Colonic mucosa (tissue), 4 donors: ENCODE data around the gene HBEGF. TPM values are rescaled to one million over a fixed set of nuclear protein-coding genes. Genes with fewer than 3 reads are reported as not detected.
A peak's percentile ranks its signal among the peaks of the same experiment; 100 is the strongest.

Source experiments
- DNase-seq: peaks from one replicate; pipeline ENCODE4 v3.0.0-alpha.2; 2020
- H3K27ac ChIP-seq: fragments of 200-600 bp; one replicate; pipeline ENCODE4 v1.8.0; 2021
- H3K27me3 ChIP-seq: fragments of 200-600 bp; one replicate; pipeline ENCODE4 v1.8.0; 2021
- H3K36me3 ChIP-seq: fragments of 200-600 bp; one replicate; pipeline ENCODE4 v1.8.0; 2021
- H3K4me1 ChIP-seq: fragments of 200-600 bp; one replicate; pipeline ENCODE4 v1.8.0; 2021; ENCODE audit warnings: mild to moderate bottlenecking
- H3K4me3 ChIP-seq: fragments of 200-600 bp; one replicate; pipeline ENCODE4 v1.8.0; 2021
- H3K9ac ChIP-seq, 2 donors: one replicate each; pipeline ENCODE4 v1.7.0; 2013; ENCODE audit warnings: control low read depth in 2 of 2, low read depth in 2 of 2, low read length in 2 of 2
- H3K9me3 ChIP-seq: fragments of 200-600 bp; one replicate; pipeline ENCODE4 v1.8.0; 2021
- CTCF ChIP-seq: fragments of 200-600 bp; IDR thresholded peaks from one replicate; pipeline ENCODE4 v1.8.0; 2022; ENCODE audit warnings: antibody characterized with exemption, mild to moderate bottlenecking
- intact Hi-C: fragments of 100-400 bp; cut with DNase I; formaldehyde crosslinking; loops from one replicate; pipeline ENCODE4 v1.14.1; 2022
- total RNA-seq, 2 donors: library from RNA; stranded (reverse); fragmentation: NEBNext Ultra II Directional in 1 of 2; extraction: Animal tissue kit (Norgen Biotek cat#: 25700) in 1 of 2; gene quantifications; one replicate each; pipeline ENCODE4 v1.2.1, GENCODE V29; 2021
- donor health status: healthy.
- donor health status: DM: no; HTN: no; CAD: no.
- donor health status: DM: no; HTN: no; CAD: no.

The HBEGF gene
- total RNA-seq, 2 donors from 2014 or later: 4.3 to 14.6 TPM

GRCh38 chr5:140355546-140355945 lies 9.1 kb upstream of the HBEGF start:
- Histone ChIP-seq H3K4me1 (no peaks in the 10 kb centered on the region), H3K4me3 (no peak overlapping the region), H3K9me3 (no peaks in the 10 kb centered on the region), H3K27me3 (no peaks in the 10 kb centered on the region), H3K27ac (no peak overlapping the region), H3K36me3 (no peaks in the 10 kb centered on the region), H3K9ac (no peak overlapping the region)
- no peak for DNase-seq
- TF ChIP-seq CTCF: no peak
- intact Hi-C loops: loop anchor here (10.0 kb wide), 1 partner anchor 181 kb away; the partner anchor contains the start of gene CYSTM1

GRCh38 chr5:140351609-140352334 lies 5.4 kb upstream of the HBEGF start:
- no peak overlapping the region for H3K4me3 ChIP-seq
- DNase-seq: peak; percentile 87
- H3K9ac ChIP-seq: no peak overlapping the region
- peak; percentile 90 for TF ChIP-seq CTCF
- no peak overlapping the region for H3K27ac ChIP-seq
- intact Hi-C loops: loop anchor here (2.0 to 10.0 kb wide), 2 partner anchors 105 to 177 kb away; partner anchors contain the start of gene CYSTM1
- H3K36me3 ChIP-seq: no peaks in the 10 kb centered on the region
- no peaks in the 10 kb centered on the region for H3K27me3 ChIP-seq
- H3K9me3 ChIP-seq: no peaks in the 10 kb centered on the region
- H3K4me1 ChIP-seq: peaks cover 6% of the 10 kb centered on the region

GRCh38 chr5:140349244-140349643 lies 2.8 kb upstream of the HBEGF start:
- no peaks in the 10 kb centered on the region for H3K36me3 ChIP-seq
- H3K4me3 ChIP-seq: no peak overlapping the region
- no peak for TF ChIP-seq CTCF
- H3K9me3 ChIP-seq: no peaks in the 10 kb centered on the region
- H3K9ac ChIP-seq: peak overlapping the region in 1 of 2 donors; percentile 19
- peak; percentile 52 for DNase-seq
- peak overlapping the region; percentile 82 for H3K27ac ChIP-seq
- peaks cover 11% of the 10 kb centered on the region for H3K4me1 ChIP-seq
- intact Hi-C loops: no loop called here
- H3K27me3 ChIP-seq: no peaks in the 10 kb centered on the region

GRCh38 chr5:140348104-140348503 lies 1.7 kb upstream of the HBEGF start:
- Histone ChIP-seq H3K9ac (peak overlapping the region in 1 of 2 donors; percentile 59), H3K27ac (peak overlapping the region; percentile 82), H3K4me1 (peaks cover 11% of the 10 kb centered on the region), H3K27me3 (no peaks in the 10 kb centered on the region), H3K36me3 (no peaks in the 10 kb centered on the region), H3K9me3 (no peaks in the 10 kb centered on the region), H3K4me3 (no peak overlapping the region)
- TF ChIP-seq CTCF: no peak
- peak; percentile 72 for DNase-seq
- intact Hi-C loops: no loop called here

- Histone ChIP-seq H3K4me1 (peaks cover 11% of the 10 kb centered on the region), H3K27me3 (no peaks in the 10 kb centered on the region), H3K27ac (peak overlapping the region; percentile 82), H3K9ac (peak overlapping the region; percentile 19 to 44), H3K4me3 (no peak overlapping the region), H3K36me3 (no peaks in the 10 kb centered on the region), H3K9me3 (no peaks in the 10 kb centered on the region)
- intact Hi-C loops: no loop called here
- no peak for TF ChIP-seq CTCF
- DNase-seq: no peak
Measured at GRCh38 chr5:140347360-140347759, 957 bp upstream of the HBEGF start.
